Hematopoietic multipotent progenitor cell treated with erythropoietin and hydrocortisone succinate and interleukin-3 and kit ligand, for 17 days (in vitro differentiated cells): ENCODE data around the gene SNAPC4.

ENCODE experiments used
- DNase-seq: peaks from one replicate; pipeline ENCODE4 v3.0.0-alpha.2; 2015; ENCODE audit warnings: low spot score

Gene SNAPC4

DNA sequence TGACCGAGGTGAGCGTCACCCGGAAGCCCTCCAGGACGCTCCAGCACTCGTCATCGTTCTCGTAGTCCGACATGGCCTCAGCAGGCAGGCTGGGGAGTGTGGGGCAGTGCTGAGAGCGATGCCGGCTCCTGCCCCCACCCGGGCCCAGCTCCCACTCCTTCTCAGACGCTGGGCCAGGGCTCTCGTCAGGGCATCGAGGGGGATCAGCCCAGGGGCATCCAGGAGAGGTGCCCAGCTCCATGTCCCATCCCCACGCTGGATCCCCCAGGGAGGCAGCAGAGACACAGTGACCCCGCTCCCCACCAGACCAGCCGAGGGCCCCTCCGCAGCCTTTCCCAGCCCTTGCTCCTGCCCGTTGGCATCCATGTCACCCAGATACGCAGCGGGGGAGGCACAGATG is 28.0 kb downstream of the SNAPC4 start:
- DNase-seq, result no peak

DNA sequence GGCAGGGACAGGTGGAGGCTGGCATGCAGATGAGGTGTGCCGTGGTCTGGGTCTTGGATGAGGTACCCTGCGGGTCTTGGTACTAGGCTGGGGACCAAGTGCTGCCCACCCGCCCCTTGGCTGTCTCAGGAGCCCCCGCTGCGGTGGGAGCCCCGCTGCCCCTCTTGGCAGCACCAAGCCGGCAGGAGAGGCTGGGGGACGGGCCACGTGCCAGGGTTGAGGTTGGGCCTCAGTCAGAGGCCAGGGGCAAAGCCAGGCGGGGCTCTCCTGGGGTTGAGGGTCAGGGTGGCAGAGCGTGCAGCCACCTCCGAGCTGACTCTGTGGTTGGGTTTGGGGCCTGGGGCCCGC is 28.5 kb downstream of the SNAPC4 start:
- no peak for DNase-seq

DNA sequence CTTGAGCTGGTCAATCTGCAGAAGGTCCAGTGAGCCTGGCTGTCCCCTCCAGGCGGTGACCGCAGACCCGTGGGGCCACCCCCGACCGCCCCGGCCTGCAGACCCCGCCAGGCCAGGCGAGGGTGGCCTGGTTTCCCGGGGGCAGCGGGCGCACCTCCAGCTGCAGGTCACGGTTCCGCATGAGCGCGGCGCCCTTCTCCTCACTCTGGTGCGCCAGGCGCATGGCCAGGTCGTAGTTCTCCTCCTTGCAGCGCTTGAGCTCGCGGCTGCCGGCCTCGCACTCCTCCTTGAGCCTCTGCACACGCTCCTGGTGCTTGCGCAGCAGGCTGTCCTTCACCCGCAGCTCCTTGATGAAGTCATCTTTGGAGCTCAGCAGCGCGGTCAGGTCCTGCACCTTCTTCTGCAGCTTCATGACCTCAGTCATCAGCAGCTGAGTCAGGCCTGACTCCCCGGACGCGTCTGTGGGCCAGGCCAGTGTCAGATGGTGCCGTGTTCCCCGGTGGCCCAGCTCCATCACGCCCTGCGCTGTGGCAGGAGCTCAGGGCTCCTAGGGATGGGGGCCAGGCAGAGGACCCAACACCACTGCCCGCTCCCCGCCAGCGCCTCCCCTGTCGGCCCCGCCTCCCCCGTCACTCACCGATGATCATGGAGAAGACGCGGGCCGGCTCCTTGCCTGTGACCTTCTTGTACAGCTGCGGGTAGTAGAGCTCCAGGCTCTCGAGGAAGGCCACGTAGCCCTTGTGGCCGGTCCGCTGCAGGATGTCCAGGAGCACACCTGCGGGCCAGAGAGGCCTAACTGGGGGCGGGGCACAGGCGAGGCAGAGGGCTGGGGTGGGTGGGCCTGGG is 29.1 kb downstream of the SNAPC4 start:
- DNase-seq, result no peak

DNA sequence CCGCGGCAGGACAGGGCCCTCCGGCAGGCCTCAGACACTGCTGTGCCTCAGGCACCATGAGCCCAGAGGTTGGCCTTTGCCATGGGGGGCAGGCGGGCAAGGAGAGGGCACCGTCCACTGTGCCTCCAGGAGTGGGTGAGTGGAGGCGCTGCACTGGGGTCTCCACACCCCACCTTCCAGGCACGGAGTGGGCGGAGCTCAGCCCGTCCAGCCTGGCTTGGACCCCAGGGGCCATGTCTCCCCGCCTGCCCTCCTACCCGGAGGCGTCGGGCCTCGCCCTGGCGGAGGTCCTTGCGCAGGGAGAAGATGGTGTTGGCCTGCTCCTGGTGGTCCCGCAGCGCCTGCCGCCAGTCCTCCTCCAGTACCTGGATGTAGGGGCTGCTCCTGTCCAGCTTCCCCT is 29.9 kb downstream of the SNAPC4 start:
- no peak for DNase-seq

DNA sequence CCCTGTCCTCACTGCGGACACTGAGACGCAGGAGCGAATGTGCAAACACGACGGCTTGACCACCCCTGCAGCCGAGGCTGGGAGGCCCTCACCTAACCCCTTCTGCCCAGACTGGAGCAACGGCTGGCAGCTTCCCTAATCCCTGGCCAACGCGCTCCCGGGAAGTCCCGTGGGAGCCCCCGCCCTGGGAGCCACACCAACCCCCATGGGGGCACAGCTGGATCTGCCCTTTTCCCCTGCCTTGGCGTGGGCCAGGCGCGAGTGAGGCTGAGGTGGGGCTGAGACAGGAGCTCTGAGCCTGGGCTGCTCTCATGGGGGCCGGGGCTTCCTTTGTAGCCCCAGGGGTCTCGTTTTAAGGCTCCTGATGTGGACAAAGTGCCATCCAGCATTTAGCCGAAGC is 31.8 kb downstream of the SNAPC4 start:
- DNase-seq, result no peak

DNA sequence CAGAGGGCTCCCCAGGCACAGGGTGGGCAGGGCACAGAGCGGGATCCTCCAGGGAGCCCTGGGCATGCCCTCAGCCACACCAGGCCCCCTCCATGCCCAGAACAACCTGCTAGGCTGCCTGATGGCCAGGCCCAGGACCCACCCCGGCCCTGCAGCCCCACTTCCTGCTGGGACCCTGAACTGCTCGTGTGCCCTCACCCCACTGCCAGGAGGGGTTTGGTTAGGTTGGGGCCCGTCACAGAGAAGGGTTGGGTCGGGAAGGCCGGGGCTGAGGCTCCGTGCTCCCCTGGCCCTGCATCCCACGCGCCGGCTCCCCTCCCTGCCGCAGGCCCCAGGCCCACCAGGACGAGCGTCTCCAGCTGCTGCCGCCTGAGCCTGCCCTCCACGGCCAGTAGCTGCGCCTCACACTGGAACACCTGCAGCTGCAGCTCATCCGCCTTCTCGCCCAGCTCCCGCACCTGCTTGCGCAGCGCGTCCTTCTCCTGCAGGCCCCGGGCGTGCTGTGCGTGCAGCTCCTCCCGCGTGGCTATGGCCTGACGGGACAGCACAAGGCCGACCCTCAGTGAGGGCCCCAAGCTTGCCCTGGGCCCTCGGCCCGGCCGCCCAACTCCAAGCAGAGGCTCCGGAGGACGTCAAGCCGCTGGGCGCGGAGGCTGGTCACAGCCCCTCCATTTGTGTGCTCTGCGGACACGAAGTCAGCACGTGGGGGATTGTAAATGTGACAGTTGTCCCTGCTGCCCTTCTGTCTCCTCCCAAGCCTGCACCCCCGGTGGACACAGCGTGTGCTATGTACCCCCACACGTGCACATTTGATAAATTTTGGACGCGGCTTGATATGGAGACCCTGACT is 32.4 kb downstream of the SNAPC4 start:
- DNase-seq, result no peak

DNA sequence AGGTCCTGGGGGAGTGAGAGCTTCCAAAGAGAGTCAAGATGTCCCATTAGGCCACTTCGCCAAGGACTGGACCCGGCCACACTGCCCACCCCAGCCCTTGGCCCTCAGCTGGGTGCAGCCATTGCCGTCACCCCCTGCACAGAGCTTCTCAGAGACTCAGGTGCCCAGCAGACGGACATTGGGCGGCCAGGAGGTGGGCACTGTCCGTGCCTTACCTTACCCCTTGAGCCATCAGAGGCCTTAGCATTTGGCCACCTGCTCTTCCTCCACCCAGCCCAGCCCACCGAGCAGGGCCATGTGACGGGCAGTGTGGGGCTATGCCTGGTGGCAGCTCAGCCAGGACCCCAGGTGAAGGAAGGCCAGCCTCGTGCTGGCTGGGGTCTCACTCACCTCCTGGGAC is 33.1 kb downstream of the SNAPC4 start:
- no peak for DNase-seq

DNA sequence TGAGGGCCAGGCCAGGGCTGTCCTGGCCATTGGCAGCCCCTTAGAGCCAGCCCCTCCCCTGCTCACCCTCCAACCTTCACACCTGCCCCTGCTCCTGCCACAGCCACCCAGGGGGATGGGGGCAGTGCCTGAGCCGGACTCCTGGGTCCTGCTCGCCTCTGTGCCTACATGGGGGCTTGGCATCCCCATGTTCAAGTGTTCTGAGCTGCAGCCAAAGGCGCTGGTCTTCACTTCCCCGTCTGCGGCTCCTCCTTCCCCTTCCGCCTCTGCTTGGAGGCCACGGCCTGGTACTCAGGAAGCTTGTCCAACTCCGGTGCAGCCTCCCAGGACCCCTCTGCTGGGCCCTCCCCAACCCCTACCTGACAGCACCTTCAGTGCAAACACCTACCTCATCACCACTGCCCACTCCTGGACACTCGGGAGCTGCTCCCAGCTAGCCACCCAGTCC is 34.2 kb downstream of the SNAPC4 start:
- DNase-seq, result no peak

DNA sequence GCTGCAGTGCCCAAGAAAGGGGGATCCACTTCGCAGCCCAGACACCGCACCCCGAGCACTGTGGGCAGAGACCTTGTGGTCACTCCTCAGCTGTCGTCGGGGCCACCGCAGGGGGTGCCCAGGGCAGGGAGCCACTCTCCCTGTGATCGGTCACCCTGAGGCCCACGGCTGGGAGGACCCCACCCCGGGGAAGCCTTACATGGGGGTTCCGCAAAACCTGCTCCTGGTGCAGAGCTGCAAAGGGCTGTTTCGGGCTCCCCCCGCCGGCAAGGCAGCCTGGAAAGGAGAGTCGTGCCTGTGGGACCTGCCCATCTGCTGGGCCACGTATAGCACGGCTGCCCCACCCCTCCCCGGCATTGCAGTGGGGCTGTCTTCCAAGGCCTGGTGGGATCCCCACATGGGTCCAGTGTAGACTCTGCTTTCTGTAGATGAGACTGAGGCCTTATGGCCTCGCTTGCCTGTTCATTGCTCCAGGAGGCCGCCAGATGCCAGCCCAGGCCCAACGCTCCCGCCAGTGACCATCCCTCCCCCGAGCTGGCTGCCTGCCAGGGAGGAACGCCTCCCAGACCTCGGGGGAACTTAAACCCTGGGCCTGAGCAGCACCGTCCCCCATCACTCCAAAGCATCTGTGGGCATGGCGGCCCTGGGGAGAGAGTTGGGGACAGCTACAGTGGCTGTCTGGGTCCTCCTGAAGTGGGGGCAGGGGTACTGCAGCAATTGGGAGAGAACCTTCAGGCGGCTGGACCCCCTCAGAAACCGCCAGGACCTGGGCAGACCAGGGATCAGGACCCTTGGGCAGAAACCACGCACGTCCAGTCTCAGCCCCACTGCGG is 34.8 kb downstream of the SNAPC4 start:
- DNase-seq, result no peak

DNA sequence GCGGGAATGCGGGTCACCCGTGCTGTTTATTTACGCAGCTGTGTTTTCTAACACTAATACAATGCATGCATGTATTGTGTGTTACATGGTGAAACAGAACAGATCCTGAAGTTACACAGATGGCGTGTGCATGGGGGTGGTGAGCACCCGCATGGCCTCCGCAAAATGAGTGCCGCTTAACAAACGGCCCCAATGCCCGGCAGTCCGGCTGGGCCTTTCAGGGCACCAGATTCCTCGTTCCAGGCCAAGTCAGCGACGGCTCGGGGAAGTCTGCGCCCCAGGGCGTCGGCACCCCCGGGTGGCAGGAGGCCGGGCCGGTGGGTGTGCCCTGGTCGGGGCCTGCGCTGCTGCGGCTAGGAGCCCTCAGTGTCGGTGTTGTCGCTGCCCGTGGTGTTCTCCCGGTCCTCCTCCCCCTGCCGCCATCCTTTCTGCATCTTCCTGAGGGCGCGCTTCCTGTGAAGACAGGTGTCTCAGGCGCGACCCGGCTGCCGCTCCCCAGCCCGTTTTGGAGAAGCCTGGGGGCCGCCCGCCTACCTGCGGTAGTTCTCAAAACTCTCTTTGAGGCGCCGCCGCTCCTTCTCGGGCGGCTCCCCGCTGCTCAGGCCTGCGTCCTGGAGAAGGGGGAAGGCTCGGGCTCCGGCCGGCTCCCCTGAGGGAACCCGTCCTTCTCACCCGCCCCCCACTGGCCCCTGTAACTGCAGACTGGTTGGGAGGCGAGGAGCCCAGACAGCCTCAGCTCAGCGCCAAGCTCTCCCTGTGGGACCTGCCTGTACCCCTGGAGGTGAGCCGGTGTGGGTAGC is 35.8 kb downstream of the SNAPC4 start:
- DNase-seq, result no peak

DNA sequence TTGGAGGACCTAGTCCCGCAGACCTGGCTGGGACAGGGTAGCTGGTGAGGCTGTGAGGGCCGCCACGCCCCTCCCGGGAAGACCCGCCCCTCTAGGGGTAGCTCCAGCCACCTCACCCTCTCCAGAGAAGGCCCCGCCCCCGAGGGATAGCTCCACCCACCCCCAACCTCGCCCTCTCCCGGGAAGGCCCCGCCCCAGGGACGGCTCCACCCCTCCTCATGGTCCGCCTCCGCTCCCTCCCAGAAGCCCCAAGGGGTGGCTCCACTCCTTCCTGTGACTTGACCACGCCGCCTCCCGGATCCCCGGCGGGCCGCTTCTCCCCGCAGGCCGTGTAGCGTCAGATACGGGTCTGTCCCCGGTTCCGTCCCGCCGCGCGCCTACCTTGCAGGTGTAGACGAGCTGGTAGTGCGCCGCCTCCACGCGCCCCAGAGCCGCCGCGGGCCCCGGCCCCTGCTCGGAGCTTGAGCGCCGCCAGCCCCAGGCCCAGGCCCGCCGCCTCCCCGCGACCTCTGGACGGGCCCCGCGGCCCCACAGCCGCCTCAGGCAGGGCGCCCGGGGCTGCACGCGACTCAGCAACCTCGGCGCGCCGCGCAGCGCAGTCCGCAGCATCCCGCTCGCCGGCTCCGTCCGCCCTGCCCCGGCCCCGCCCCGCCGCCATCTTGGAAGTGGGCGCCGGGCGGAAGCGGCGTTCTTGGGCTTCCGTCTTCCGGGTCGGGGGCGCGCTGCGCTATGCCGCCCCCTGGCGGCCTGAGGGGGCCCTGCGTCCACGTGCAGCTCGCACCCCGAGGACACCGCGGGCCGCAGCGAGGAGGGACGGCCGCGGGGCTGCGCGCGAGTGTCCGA is 36.6 kb downstream of the SNAPC4 start, which contains the start of gene DNLZ:
DNLZ (minus strand) TSS at position 639 of the 843 bp plus-strand sequence; CDS start at position 609, 30 bp downstream.
- peak; percentile 95 for DNase-seq

DNA sequence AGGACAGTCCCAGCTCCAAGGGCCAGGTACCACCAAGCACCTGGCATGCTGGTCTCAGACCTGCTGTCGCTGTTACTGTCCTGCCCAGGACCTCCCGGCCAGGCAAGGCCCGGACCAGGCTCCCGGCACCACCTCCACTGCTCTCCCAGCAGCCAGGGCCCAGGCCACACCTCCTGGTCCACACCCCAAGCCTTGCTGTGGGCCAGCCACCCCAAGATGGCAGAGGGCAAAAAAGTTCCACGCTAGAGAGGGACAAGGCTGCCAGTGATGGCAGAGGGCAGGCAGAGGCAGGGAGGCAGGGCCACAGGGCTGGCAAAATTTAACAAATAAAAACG is 37.6 kb downstream of the SNAPC4 start:
- no peak for DNase-seq

DNA sequence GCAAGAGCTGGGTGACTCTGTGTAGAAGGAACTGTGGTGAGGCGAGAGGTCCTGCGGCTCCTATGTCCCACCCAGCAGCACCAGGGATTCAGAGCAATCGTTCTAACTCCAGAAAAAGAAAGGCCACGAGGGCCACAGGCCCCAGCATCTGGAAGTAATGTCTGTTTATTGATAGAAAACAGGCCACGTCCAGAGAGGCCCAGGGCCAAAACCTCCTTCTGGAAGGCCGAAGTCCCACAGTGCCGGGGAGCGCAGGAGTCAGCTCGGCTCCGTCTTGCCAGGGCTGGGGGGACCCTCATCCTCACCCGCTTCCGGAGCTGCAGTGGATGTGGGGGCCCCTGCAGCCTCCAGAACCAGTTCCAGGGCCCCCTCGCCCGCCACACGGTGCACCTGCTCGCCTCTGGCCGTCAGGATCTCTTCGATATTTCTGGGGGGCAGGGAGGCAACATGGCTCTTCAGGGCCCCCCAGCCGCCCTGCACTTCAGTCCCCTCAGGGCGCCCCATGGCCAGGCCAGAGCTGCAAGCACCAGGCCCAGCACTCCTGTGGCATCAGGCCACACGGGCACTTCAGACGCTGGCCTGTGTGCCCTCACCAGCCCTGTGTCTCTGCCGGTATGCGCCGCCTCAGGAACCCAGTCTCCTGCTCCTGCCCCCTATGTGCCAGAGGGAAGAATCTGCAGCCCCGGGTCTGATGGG is 38.1 kb downstream of the SNAPC4 start:
- DNase-seq, result no peak

DNA sequence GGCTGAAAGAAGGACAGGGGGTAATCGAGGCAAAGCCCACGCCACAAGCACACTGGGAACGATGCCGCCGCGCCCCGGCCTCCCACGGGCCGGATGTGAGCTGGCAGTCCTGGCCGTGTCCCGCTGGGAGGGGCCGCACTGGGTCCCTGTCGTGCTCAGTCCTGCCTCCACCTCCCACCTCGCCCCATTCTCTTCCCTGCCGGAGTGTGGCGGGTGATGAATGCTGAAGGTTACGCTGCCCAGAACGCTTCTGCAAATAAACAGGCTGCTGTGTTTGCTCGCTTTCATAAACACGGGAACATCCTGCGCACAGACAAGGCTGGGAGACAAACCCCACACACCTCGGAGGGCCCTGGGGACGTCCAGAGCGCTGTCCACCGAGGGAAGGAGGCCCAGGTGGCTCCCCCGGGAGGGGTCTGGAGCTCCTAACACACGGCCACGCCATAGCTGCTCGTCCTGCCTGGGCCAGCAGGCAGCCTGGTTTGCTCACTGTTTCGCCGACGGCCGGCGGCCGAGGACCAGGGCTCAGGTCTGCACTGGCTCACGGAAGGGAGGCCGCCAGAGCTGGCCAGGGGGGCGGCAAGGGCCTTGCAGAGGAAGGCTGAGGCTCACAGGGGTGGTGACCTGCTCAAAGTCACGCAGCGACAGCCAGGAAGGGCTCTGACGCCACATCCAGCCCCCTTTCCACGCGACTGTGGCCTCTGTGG is 38.8 kb downstream of the SNAPC4 start:
- DNase-seq, result no peak

DNA sequence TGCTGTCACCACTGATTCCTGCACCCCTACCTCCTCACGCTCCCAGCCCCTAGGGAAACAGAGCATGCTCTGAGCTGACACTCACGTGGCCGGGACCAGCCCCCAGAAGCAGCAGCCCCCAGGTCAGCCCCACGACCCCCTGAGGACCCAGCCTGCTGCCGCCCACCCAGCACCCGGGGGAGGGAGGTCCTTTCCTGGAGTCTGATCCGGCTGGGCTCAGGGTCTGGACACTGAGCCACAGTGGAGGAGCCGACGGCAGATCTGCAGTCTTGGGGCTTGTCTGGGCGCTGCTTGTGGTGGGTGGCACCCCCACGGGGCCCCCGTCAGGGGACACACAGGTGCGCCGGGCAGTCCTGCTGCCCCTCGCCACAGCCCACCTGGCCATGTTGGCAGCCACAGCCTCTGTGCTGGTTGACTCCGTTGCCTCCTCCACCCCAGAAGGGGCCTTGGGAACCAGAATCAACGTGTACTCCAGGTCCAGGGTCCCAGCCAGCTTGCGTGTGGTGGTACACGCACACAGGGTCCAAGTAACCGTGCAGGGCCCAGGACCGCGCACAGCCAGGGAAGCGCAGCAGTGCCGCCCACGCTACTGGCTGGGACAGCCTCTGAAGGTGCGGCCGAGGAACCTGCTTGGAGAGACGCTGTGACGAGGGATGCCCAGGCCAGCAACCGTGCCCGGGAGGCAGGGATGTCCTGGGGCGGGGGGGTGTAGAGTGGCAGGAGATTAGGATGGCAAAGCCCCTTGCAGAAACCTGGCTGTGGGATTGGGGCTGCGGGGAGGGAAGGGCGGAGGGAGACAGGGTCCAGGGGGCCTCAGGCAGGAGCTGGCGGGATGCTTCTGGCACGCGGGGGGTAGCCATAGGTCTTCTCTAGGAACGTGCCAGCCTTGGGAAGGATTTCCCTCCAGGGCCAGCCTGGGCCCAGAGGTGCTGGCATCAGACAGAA is 39.9 kb downstream of the SNAPC4 start:
- no peak for DNase-seq

DNA sequence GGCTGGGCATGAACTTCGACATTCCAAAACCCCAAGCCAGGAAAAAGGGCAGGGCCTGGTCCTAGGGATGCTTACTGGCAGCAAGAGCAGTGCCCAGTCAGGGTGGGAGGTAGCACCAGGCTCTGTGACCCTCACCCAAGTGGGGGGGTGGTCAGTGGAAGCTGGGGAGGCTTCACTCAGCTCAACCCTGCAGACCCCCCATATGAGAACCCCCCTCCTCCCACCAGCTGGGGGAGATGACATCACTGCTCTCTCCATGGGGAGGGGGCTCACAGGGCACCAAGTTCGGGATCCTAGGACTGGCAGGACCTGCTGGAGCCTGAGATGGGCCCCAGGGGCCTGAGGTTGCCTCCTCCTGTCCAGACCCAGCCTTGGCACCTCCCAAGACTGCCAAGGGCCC is 41.1 kb downstream of the SNAPC4 start:
- DNase-seq, result no peak

DNA sequence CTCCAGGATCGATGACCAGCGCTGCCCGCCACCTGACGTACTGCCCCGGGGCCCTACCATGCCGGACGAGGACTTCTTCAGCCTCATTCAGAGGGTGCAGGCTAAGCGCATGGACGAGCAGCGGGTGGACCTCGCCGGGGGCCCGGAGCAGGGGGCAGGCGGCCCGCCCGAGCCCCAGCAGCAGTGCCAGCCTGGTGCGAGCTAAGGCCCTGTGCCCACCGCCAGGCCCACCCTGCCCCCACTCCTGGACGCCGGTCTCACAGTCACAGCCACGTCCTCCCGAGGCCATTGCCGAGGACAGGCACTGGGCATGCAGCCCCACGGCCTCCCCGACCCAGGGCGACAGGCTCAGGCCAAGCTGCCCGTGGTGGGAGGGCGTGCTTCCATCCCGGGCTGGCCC is 42.0 kb downstream of the SNAPC4 start:
- no peak for DNase-seq

DNA sequence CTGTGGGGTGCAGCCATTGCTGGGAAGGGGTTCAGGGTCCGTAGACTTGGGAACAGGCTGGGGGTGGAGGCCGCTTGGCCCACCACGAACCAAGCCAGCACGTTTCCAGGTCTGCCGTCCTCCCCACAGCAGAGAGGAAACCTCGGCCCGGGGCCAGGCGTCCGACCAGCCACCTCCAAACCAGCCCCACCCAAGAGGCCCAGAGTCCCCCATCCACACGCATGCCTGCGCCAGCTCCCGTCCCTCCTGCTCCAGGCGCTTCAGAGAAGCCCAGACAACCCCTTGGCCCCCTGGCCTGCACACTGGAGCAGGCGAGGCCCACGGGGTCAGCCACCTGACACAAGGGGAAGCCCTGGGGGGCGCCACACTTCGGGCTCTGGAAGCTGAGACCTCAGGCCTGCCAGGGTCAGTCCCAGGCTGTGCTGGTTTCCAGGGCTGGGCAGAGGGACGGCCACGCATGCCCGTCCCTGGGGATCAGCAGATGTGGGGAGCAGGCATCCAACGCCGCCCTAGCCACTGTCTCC is 42.7 kb downstream of the SNAPC4 start:
- DNase-seq, result no peak
